ENCODE measurements around the gene IFNA4.

DNA sequence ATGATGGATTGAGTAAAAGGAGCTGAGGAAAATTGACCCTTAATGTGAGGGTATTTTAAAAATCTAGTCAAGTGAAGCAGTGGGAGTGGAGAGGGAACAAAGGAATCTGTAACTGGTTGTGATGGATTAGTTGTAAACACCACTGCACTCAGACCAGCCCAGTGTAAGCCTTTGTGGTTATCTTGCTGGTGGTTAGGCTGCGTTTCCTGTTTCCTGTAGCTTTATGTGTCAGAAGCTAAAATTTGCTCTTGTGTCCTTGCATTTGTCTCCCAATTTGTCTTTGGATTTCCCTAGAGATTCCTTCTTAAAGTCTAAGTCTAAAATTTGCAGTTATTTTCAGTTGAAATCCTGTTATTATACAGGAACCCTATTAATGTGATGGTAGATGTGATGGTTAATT, 27.2 kb downstream of the IFNA4 start:
- TF ChIP-seq, protein P1, sequence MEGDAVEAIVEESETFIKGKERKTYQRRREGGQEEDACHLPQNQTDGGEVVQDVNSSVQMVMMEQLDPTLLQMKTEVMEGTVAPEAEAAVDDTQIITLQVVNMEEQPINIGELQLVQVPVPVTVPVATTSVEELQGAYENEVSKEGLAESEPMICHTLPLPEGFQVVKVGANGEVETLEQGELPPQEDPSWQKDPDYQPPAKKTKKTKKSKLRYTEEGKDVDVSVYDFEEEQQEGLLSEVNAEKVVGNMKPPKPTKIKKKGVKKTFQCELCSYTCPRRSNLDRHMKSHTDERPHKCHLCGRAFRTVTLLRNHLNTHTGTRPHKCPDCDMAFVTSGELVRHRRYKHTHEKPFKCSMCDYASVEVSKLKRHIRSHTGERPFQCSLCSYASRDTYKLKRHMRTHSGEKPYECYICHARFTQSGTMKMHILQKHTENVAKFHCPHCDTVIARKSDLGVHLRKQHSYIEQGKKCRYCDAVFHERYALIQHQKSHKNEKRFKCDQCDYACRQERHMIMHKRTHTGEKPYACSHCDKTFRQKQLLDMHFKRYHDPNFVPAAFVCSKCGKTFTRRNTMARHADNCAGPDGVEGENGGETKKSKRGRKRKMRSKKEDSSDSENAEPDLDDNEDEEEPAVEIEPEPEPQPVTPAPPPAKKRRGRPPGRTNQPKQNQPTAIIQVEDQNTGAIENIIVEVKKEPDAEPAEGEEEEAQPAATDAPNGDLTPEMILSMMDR (IDR thresholded peaks at IDR 0.05) = no peak
- TF ChIP-seq POLR2A (IDR thresholded peaks at IDR 0.05) = no peak
